ENCODE measurements around the gene DNA2. TPM values are rescaled to one million over a fixed set of nuclear protein-coding genes. Genes with fewer than 3 reads are reported as not detected.

Gene DNA2
- total and polyA plus RNA-seq, 2 of the 13 experiments (the other 11 are each of a cell fraction or from before 2014, with no cell fraction given), result 4.8 to 27.3 TPM

- no peak for TF ChIP-seq CTCF (CRISPR knock-in tag; IDR thresholded peaks at IDR 0.05)
Observed at GRCh38 chr10:68440898-68441297, 30.9 kb downstream of the DNA2 start (continued).

GRCh38 chr10:68435803-68436202 lies 36.0 kb downstream of the DNA2 start:
- intact Hi-C loops (cut with micrococcal nuclease; ENCODE audit: unreplicated experiment) (no loop called here), in situ Hi-C loops (cut with HindIII; ENCODE audit: extremely low pct_ligation_motif_present, low pct_unique_long_range_greater_than_20kb) (no loop called here)
- DNase-seq (ENCODE audit: low spot score) (no peak), ATAC-seq (no peak), FAIRE-seq (no peak)
- BruUV-seq (replicated peaks), result no TSS peak
- TF ChIP-seq ZBTB7A (CRISPR knock-in tag; IDR thresholded peaks at IDR 0.05) (no peak), ZNF263 (CRISPR knock-in tag; IDR thresholded peaks at IDR 0.05) (no peak), RNF219 (CRISPR knock-in tag; IDR thresholded peaks at IDR 0.05) (no peak), ZNF33A (CRISPR knock-in tag; IDR thresholded peaks at IDR 0.05; ENCODE audit: borderline replicate concordance) (no peak), JUND (CRISPR knock-in tag; IDR thresholded peaks at IDR 0.05) (no peak), HDAC1 (CRISPR knock-in tag; IDR thresholded peaks at IDR 0.05) (no peak), RBAK (CRISPR knock-in tag; IDR thresholded peaks at IDR 0.05) (no peak), ZNF24 (IDR thresholded peaks at IDR 0.05) (no peak), KLF12 (CRISPR knock-in tag; IDR thresholded peaks at IDR 0.05; ENCODE audit: borderline replicate concordance) (no peak), DMAP1 (CRISPR knock-in tag; IDR thresholded peaks at IDR 0.05) (no peak)
- POLR2A ChIA-PET, result no interaction called here
- Histone ChIP-seq H4K20me1 (ENCODE audit: insufficient read depth, low read length) (no peaks in the 10 kb centered on the region), H3K4me1 (ENCODE audit: insufficient read depth, low read length) (peaks cover 10% of the 10 kb centered on the region), H3K27ac (ENCODE audit: extremely low read length, insufficient read depth, low read length) (no peak overlapping the region), H3K4me3 (replicated peaks in 1 of 3; ENCODE audit: insufficient read depth in 1 of 3, low read depth in 2 of 3, low read length in 3 of 3) (no peak overlapping the region), H3K27me3 (ENCODE audit: control insufficient read depth in 1 of 2, insufficient read depth in 2 of 2, low read length in 2 of 2) (no peaks in the 10 kb centered on the region), H3K9ac (ENCODE audit: insufficient read depth, low read depth, low read length) (no peak overlapping the region), H3K36me3 (replicated peaks in 1 of 2; ENCODE audit: control insufficient read depth in 1 of 2, insufficient read depth in 2 of 2, low read length in 2 of 2) (peaks cover 0 to 20% of the 10 kb centered on the region in 2 experiments; a peak in 2 of 5 replicates), H3K4me2 (ENCODE audit: low read depth, low read length) (no peak overlapping the region), H3K79me2 (ENCODE audit: insufficient read depth, low read length) (no peaks in the 10 kb centered on the region), H2AFZ (ENCODE audit: low read length) (no peak overlapping the region), H3K9me3 (ENCODE audit: low read length) (no peaks in the 10 kb centered on the region)
- CTCF ChIA-PET (ENCODE audit: low intra/inter-chr PET ratio, low total read pairs), result no interaction called here

All from HepG2 (cell line).